Measurements from ENCODE around the gene C2orf68.

GRCh38 chr2:85660725-85661124 lies 48.9 kb upstream of the C2orf68 start:
- TF ChIP-seq ELK1 (CRISPR knock-in tag; IDR thresholded peaks at IDR 0.05) (no peak), ARID4B (CRISPR knock-in tag; IDR thresholded peaks at IDR 0.05) (no peak)
